ENCODE results near the gene CCDC92B. TPM values are rescaled to one million over a fixed set of nuclear protein-coding genes. Genes with fewer than 3 reads are reported as not detected.

The CCDC92B gene
- total and polyA plus RNA-seq, 9 of the 15 experiments (the other 6 are each of a cell fraction or from before 2014, with no cell fraction given): not detected

GRCh38 chr17:2682176-2682938, 67.1 kb downstream of the CCDC92B start:
- Histone ChIP-seq H2AFZ (ENCODE audit: low read depth, low read length) (no peak overlapping the region), H3K4me3 (no peak overlapping the region), H3K9me3 (replicated peaks; ENCODE audit: control insufficient read depth, insufficient read depth, low read depth, low read length) (no peaks in the 10 kb centered on the region), H4K20me1 (replicated peaks; ENCODE audit: control insufficient read depth, insufficient read depth, low read length) (0 out of 2 replicates have a peak, but pooled peaks cover 3% of the 10 kb centered on the region), H3K79me2 (ENCODE audit: control insufficient read depth, insufficient read depth, low read length) (no peaks in the 10 kb centered on the region), H3K4me1 (replicated peaks in 1 of 2; ENCODE audit: control insufficient read depth in 2 of 2, insufficient read depth in 2 of 2, low read length in 2 of 2) (peaks cover 0 to 5% of the 10 kb centered on the region in 2 experiments; a peak in 2 of 5 replicates), H3K27ac (ENCODE audit: extremely low read depth, low read depth, low read length) (no peak overlapping the region), H3K9me1 (ENCODE audit: control insufficient read depth, insufficient read depth, low read length) (no peaks in the 10 kb centered on the region), H3K36me3 (ENCODE audit: control insufficient read depth, insufficient read depth, low read length) (peaks cover 48% of the 10 kb centered on the region; the same call in 2 of the 3 replicates), H3K9ac (ENCODE audit: insufficient read depth in 1 of 2, low read depth in 2 of 2, low read length in 2 of 2) (no peak overlapping the region), H3K4me2 (ENCODE audit: insufficient read depth, low read length) (no peak overlapping the region), H3K27me3 (ENCODE audit: control insufficient read depth in 2 of 2, insufficient read depth in 2 of 2, low read length in 2 of 2) (no peaks in the 10 kb centered on the region)
- in situ Hi-C loops (cut with MboI) (no loop called here), intact Hi-C loops (cut with micrococcal nuclease) (no loop called here)
- no peak for DNase-seq (ENCODE audit: extremely low read depth in 1 of 4, low spot score in 3 of 4)
- ChIA-PET POLR2A (no interaction called here), CTCF (ENCODE audit: low intra/inter-chr PET ratio) (no interaction called here)
- no peak for FAIRE-seq
- no peak for ATAC-seq
- BruUV-seq (replicated peaks): no TSS peak
- WGBS (ENCODE audit: insufficient coverage, low coverage, missing lambda C conversion rate): 57% methylated on average over 3 of the region's 3 CpGs
- TF ChIP-seq TOE1 (IDR thresholded peaks at IDR 0.05; ENCODE audit: borderline replicate concordance) (no peak), TOE1 (CRISPR knock-in tag; IDR thresholded peaks at IDR 0.05; ENCODE audit: borderline replicate concordance, low read depth) (no peak), GATAD2A (IDR thresholded peaks at IDR 0.05) (no peak), ARID2 (IDR thresholded peaks at IDR 0.05) (no peak), YBX1 (IDR thresholded peaks at IDR 0.05) (no peak), MCM5 (IDR thresholded peaks at IDR 0.05; ENCODE audit: low read depth) (no peak), ZNF668 (CRISPR knock-in tag; IDR thresholded peaks at IDR 0.05) (no peak), TEAD4 (IDR thresholded peaks at IDR 0.05; ENCODE audit: low read length) (no peak), TEAD4 (CRISPR knock-in tag; IDR thresholded peaks at IDR 0.05; ENCODE audit: borderline replicate concordance) (no peak), TCF15 (CRISPR knock-in tag; IDR thresholded peaks at IDR 0.05) (no peak), POLR2AphosphoS5 (IDR thresholded peaks at IDR 0.05; ENCODE audit: control insufficient read depth, insufficient read depth, low read depth, low read length) (no peak), LEF1 (IDR thresholded peaks at IDR 0.05) (no peak)
- TF ChIP-seq, protein P1, sequence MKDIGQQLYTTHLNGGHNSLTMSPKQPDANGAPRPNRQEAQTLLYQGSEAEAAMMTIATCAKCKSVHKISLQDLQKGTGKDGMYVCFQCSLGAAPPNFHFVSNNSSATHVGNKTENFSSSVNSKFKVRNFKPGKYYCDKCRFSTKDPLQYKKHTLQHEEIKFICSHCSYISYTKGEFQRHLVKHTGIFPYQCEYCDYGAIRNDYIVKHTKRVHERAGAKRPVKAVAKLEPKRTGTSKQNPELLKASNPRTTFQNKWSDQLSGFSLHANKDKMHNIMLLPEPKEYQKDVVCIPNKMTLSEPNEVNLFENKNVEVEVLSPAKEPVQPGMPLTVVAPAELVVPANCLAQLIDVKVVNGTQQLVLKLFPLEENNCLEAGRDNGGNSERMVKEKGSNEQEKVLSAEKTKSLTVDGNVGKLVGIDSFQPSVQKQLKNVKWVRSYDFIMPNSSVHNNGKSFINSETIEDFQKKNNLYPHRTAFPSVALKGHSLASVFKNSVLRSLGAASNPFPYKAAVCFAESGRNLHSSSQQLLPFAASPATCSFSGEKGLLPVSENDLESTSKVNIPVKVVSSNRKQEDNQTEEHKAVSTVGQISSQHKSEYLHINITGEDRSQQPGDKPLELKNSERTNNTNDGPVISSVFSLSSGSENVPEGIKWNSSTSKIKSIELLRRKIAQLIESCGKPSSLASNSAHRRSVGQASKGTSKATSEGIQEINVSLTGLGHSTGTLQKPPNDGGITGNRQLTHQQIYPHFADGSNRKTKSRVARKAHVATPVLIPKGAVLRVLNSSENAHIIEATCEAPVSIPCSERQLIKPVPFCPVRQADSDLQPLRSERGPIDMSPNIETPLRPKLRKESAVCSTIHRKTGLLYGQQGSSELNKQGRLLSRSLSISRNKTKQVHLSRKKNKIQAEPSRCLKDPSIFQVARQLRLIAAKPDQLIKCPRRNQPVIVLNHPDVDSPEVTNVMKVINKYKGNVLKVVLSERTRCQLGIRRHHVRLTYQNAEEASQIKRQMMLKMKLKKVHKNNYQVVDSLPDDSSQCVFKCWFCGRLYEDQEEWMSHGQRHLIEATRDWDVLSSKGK (CRISPR knock-in tag; IDR thresholded peaks at IDR 0.05): no peak
- TF ChIP-seq, protein P2, sequence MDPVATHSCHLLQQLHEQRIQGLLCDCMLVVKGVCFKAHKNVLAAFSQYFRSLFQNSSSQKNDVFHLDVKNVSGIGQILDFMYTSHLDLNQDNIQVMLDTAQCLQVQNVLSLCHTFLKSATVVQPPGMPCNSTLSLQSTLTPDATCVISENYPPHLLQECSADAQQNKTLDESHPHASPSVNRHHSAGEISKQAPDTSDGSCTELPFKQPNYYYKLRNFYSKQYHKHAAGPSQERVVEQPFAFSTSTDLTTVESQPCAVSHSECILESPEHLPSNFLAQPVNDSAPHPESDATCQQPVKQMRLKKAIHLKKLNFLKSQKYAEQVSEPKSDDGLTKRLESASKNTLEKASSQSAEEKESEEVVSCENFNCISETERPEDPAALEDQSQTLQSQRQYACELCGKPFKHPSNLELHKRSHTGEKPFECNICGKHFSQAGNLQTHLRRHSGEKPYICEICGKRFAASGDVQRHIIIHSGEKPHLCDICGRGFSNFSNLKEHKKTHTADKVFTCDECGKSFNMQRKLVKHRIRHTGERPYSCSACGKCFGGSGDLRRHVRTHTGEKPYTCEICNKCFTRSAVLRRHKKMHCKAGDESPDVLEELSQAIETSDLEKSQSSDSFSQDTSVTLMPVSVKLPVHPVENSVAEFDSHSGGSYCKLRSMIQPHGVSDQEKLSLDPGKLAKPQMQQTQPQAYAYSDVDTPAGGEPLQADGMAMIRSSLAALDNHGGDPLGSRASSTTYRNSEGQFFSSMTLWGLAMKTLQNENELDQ (CRISPR knock-in tag; IDR thresholded peaks at IDR 0.05; ENCODE audit: borderline replicate concordance): no peak
- TF ChIP-seq, protein P3, sequence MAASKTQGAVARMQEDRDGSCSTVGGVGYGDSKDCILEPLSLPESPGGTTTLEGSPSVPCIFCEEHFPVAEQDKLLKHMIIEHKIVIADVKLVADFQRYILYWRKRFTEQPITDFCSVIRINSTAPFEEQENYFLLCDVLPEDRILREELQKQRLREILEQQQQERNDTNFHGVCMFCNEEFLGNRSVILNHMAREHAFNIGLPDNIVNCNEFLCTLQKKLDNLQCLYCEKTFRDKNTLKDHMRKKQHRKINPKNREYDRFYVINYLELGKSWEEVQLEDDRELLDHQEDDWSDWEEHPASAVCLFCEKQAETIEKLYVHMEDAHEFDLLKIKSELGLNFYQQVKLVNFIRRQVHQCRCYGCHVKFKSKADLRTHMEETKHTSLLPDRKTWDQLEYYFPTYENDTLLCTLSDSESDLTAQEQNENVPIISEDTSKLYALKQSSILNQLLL (CRISPR knock-in tag; IDR thresholded peaks at IDR 0.05; ENCODE audit: borderline replicate concordance): no peak
